Measurements from ENCODE around the gene SLC36A2.
"Not testable (repeated sequence)": the region's sequence is repeated elsewhere in the genome, so short reads cannot be mapped to it uniquely, and the experiment has no call there.

Gene SLC36A2

GRCh38 chr5:151320481-151320880 is 26.9 kb downstream of the SLC36A2 start:
- no peak for FAIRE-seq

- FAIRE-seq = no peak
These were observed 28.3 kb downstream of the SLC36A2 start for GRCh38 chr5:151318850-151319732.

- no peak for FAIRE-seq
These were observed 29.5 kb downstream of the SLC36A2 start for GRCh38 chr5:151317871-151318270.

GRCh38 chr5:151315998-151316597 is 31.3 kb downstream of the SLC36A2 start:
- FAIRE-seq = peak; percentile 82

GRCh38 chr5:151313357-151313756 is 34.0 kb downstream of the SLC36A2 start:
- no peak for FAIRE-seq

- no peak for FAIRE-seq
These were observed 34.5 kb downstream of the SLC36A2 start for GRCh38 chr5:151312756-151313324.

GRCh38 chr5:151310932-151311331 is 36.4 kb downstream of the SLC36A2 start:
- no peak for FAIRE-seq

- FAIRE-seq = not testable (repeated sequence)
These were observed 37.5 kb downstream of the SLC36A2 start for GRCh38 chr5:151309821-151310220.

- FAIRE-seq = not testable (repeated sequence)
These were observed 38.1 kb downstream of the SLC36A2 start for GRCh38 chr5:151309266-151309665.

- FAIRE-seq = no peak
These were observed 43.7 kb downstream of the SLC36A2 start, which contains the start of gene SLC36A3 for GRCh38 chr5:151303666-151304065. TSS of gene SLC36A3 (minus strand) at chr5:151303766. CDS start at chr5:151303354, 412 bp downstream.

- FAIRE-seq = no peak
These were observed 49.1 kb downstream of the SLC36A2 start for GRCh38 chr5:151298063-151298855.

GRCh38 chr5:151296974-151297373 is 50.4 kb downstream of the SLC36A2 start:
- no peak for FAIRE-seq

GRCh38 chr5:151296478-151296830 is 50.9 kb downstream of the SLC36A2 start:
- FAIRE-seq = no peak

GRCh38 chr5:151295791-151296477 is 51.4 kb downstream of the SLC36A2 start:
- FAIRE-seq = no peak

GRCh38 chr5:151295138-151295537 is 52.2 kb downstream of the SLC36A2 start:
- FAIRE-seq = no peak

- FAIRE-seq = no peak
These were observed 53.7 kb downstream of the SLC36A2 start for GRCh38 chr5:151293624-151294023.

GRCh38 chr5:151288180-151288579 is 59.2 kb downstream of the SLC36A2 start:
- no peak for FAIRE-seq

GRCh38 chr5:151286246-151286645 is 61.1 kb downstream of the SLC36A2 start:
- no peak for FAIRE-seq

GRCh38 chr5:151285683-151286082 is 61.7 kb downstream of the SLC36A2 start:
- no peak for FAIRE-seq

GRCh38 chr5:151284392-151284967 is 62.9 kb downstream of the SLC36A2 start:
- no peak for FAIRE-seq

- no peak for FAIRE-seq
These were observed 64.1 kb downstream of the SLC36A2 start for GRCh38 chr5:151283120-151283825.
